ENCODE data around the gene EPHB1. TPM values are rescaled to one million over a fixed set of nuclear protein-coding genes. Genes with fewer than 3 reads are reported as not detected.

EPHB1 gene
- total and polyA plus RNA-seq, 2 experiments from 2014 or later: 0.43 to 0.81 TPM

DNA sequence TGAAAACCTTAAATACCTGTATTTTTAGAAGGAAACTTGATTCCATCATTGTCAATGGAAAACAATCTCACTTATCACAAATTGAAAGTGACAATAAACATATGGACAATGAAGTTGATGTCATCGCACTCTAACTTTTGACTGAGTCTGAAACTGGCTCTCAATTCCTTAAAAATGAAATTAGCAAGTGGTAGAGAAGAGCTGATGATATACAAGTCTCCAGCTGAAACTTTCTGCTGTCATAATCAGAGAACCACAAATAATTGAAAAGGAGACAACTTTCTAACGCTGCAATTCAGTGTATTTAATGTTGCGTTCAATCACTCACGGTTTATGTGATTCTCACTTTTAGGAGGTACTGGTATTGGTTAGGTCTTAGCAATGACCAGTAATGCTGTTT, 37.5 kb downstream of the EPHB1 start:
- no peaks in the 10 kb centered on the region for H3K36me3 ChIP-seq (ENCODE audit: low read depth)
- no peaks in the 10 kb centered on the region for H3K4me1 ChIP-seq (ENCODE audit: insufficient read depth)
- H3K9me2 ChIP-seq (ENCODE audit: insufficient read depth): no peaks in the 10 kb centered on the region
- TF ChIP-seq EZH2 (IDR thresholded peaks at IDR 0.05; ENCODE audit: insufficient read depth, poor library complexity, severe bottlenecking) (no peak), EZH2phosphoT487 (IDR thresholded peaks at IDR 0.05; ENCODE audit: insufficient read depth, low read depth) (no peak)
- in situ Hi-C loops (cut with MboI): no loop called here
- H3F3A ChIP-seq (ENCODE audit: insufficient read depth): no peaks in the 10 kb centered on the region
- H3K27me3 ChIP-seq (replicated peaks; ENCODE audit: insufficient read depth): no peaks in the 10 kb centered on the region
- H3K4me2 ChIP-seq (ENCODE audit: unreplicated experiment): no peak overlapping the region
- no peaks in the 10 kb centered on the region for H3K79me2 ChIP-seq (ENCODE audit: insufficient read depth)
- WGBS, 2 experiments (ENCODE audit: low coverage in 1 of 2, low lambda C conversion rate in 2 of 2, missing lambda C conversion rate in 2 of 2): 87% methylated on average over 4 of the region's 4 CpGs
- H3K27ac ChIP-seq: no peak overlapping the region
- no peaks in the 10 kb centered on the region for H4K20me1 ChIP-seq (ENCODE audit: insufficient read depth)
- no peak overlapping the region for H3K9ac ChIP-seq
- H2AFZ ChIP-seq: no peak overlapping the region
- no peaks in the 10 kb centered on the region for H3K9me3 ChIP-seq (ENCODE audit: low read depth)
- DNase-seq: no peak
- H3K4me3 ChIP-seq: no peak overlapping the region

DNA sequence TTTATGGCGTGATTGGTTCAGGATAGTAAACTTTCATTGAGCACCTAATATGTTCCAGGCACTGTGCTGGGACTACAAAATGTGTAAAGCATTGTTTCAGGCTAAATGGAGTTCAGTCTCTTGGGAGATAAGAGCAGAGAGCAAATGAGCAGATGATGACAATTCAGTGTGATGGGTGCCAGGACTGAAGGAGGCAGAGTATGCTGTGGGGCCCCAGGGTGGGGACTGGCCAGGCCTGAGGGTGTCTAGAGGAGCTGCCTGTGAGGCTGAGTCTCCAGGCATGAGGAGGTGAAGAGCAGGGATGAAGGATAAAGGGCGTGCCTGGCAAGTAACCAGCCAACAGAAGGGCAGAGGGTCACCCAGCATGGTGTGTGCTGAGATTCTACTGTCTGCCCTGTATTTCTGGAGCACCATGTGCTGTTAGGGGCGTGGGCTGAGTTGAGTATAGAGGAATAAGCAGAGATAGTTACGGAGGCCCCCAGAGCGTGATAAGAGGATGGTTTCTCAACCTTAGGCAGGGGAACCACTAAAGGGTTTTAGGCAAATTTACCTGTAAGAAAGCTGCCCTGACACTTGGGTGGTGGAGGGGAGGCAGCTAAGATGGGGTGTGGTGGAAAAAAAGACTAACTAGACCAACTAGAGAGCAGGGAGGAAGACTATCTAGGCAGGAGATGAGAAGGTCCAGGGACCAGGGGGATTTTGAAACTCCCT, 38.5 kb downstream of the EPHB1 start:
- H2AFZ ChIP-seq: no peak overlapping the region
- H4K20me1 ChIP-seq (ENCODE audit: insufficient read depth): no peaks in the 10 kb centered on the region
- no peak for TF ChIP-seq EZH2phosphoT487 (IDR thresholded peaks at IDR 0.05; ENCODE audit: insufficient read depth, low read depth)
- TF ChIP-seq EZH2 (IDR thresholded peaks at IDR 0.05; ENCODE audit: insufficient read depth, poor library complexity, severe bottlenecking): no peak
- H3K4me3 ChIP-seq: no peak overlapping the region
- no peak overlapping the region for H3K27ac ChIP-seq
- H3K9ac ChIP-seq: no peak overlapping the region
- H3K9me2 ChIP-seq (ENCODE audit: insufficient read depth): no peaks in the 10 kb centered on the region
- in situ Hi-C loops (cut with MboI): no loop called here
- no peak overlapping the region for H3K4me2 ChIP-seq (ENCODE audit: unreplicated experiment)
- H3F3A ChIP-seq (ENCODE audit: insufficient read depth): no peaks in the 10 kb centered on the region
- H3K36me3 ChIP-seq (ENCODE audit: low read depth): no peaks in the 10 kb centered on the region
- 75 to 88% methylated on average over 5 of the region's 5 CpGs for WGBS, 2 experiments (ENCODE audit: low coverage in 1 of 2, low lambda C conversion rate in 2 of 2, missing lambda C conversion rate in 2 of 2)
- H3K4me1 ChIP-seq (ENCODE audit: insufficient read depth): no peaks in the 10 kb centered on the region
- no peaks in the 10 kb centered on the region for H3K9me3 ChIP-seq (ENCODE audit: low read depth)
- no peaks in the 10 kb centered on the region for H3K79me2 ChIP-seq (ENCODE audit: insufficient read depth)
- no peaks in the 10 kb centered on the region for H3K27me3 ChIP-seq (replicated peaks; ENCODE audit: insufficient read depth)
- DNase-seq: no peak

DNA sequence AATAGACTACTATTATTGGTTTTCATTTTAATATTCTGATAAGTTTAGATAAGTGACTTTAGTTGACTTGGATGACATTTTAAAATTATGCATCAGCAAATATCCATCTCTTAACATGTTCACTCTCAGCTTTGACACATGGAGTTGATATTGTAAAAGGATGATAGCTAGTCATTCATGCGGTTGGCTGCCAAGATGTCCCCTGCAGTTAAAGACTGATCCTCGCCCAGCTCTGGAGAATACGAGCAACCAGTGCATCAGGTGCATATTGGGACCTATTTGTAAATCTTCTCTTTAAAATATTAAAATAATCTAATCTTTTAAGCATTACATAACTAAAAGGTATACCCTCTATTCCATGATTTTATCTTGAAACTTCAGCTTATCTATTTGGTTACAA, 41.9 kb downstream of the EPHB1 start:
- Histone ChIP-seq H3K4me1 (ENCODE audit: insufficient read depth) (no peaks in the 10 kb centered on the region), H3K9ac (no peak overlapping the region), H3K36me3 (ENCODE audit: low read depth) (no peaks in the 10 kb centered on the region), H3K27me3 (replicated peaks; ENCODE audit: insufficient read depth) (no peaks in the 10 kb centered on the region), H3K4me2 (ENCODE audit: unreplicated experiment) (no peak overlapping the region), H3F3A (ENCODE audit: insufficient read depth) (no peaks in the 10 kb centered on the region), H3K9me2 (ENCODE audit: insufficient read depth) (no peaks in the 10 kb centered on the region), H3K4me3 (no peak overlapping the region), H3K27ac (no peak overlapping the region), H3K9me3 (ENCODE audit: low read depth) (no peaks in the 10 kb centered on the region), H3K79me2 (ENCODE audit: insufficient read depth) (no peaks in the 10 kb centered on the region), H4K20me1 (ENCODE audit: insufficient read depth) (no peaks in the 10 kb centered on the region), H2AFZ (no peak overlapping the region)
- WGBS, 2 experiments (ENCODE audit: low coverage in 1 of 2, low lambda C conversion rate in 2 of 2, missing lambda C conversion rate in 2 of 2): 60 to 68% methylated on average over 3 of the region's 3 CpGs
- no peak for DNase-seq
- in situ Hi-C loops (cut with MboI): no loop called here
- no peak for TF ChIP-seq EZH2 (IDR thresholded peaks at IDR 0.05; ENCODE audit: insufficient read depth, poor library complexity, severe bottlenecking)

DNA sequence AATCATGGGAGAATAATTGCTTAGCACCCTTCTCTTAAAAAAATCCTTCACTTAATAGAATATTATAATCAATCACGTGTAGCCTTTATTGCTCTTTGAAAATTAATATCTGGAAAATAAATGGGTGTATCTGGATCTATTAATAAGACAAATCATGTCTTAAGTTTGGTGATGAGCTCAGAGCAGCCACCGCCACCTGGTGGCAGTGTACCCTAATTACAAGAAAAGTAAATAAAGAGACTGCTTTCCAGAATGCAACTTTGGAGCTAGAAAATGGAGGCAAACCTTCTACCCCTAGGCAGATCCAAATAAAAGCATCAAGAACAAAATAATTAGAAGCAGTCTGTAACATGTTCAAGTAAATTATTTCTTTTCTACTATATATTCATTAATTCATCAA, 43.5 kb downstream of the EPHB1 start:
- WGBS, 2 experiments (ENCODE audit: low coverage in 1 of 2, low lambda C conversion rate in 2 of 2, missing lambda C conversion rate in 2 of 2): 49 to 60% methylated on average over 2 of the region's 2 CpGs
- TF ChIP-seq EZH2 (IDR thresholded peaks at IDR 0.05; ENCODE audit: insufficient read depth, poor library complexity, severe bottlenecking) (no peak), EZH2phosphoT487 (IDR thresholded peaks at IDR 0.05; ENCODE audit: insufficient read depth, low read depth) (no peak)

More for the DNA sequence above, 43.5 kb downstream of the EPHB1 start:
- no peak for DNase-seq
- Histone ChIP-seq H3K4me1 (ENCODE audit: insufficient read depth) (no peaks in the 10 kb centered on the region), H3K4me2 (ENCODE audit: unreplicated experiment) (no peak overlapping the region), H3K9me3 (ENCODE audit: low read depth) (no peaks in the 10 kb centered on the region), H3K9ac (no peak overlapping the region), H2AFZ (no peak overlapping the region), H4K20me1 (ENCODE audit: insufficient read depth) (no peaks in the 10 kb centered on the region), H3K27ac (no peak overlapping the region), H3K9me2 (ENCODE audit: insufficient read depth) (no peaks in the 10 kb centered on the region), H3K79me2 (ENCODE audit: insufficient read depth) (no peaks in the 10 kb centered on the region), H3K36me3 (ENCODE audit: low read depth) (no peaks in the 10 kb centered on the region), H3K4me3 (no peak overlapping the region), H3K27me3 (replicated peaks; ENCODE audit: insufficient read depth) (no peaks in the 10 kb centered on the region), H3F3A (ENCODE audit: insufficient read depth) (no peaks in the 10 kb centered on the region)
- in situ Hi-C loops (cut with MboI): no loop called here
